Mesenchymal stem cell (in vitro differentiated cells and primary cell): ENCODE data around the gene DNAJC8.

Experiments used
- DNase-seq: peaks from one replicate; pipeline ENCODE4 v3.0.0-alpha.2; 2013
- H2AFZ ChIP-seq: one replicate; pipeline ENCODE4 v1.6.1; 2013; ENCODE audit warnings: low read depth, mild to moderate bottlenecking, control low read depth, inconsistent platforms, low read length, moderate library complexity
- H2AK5ac ChIP-seq: 2 replicates; pipeline ENCODE4 v1.6.1; 2013; ENCODE audit warnings: low read length, moderate library complexity, mild to moderate bottlenecking, inconsistent platforms; ENCODE audit not compliant: severe bottlenecking
- H2BK120ac ChIP-seq: one replicate; pipeline ENCODE4 v1.6.1; 2013; ENCODE audit warnings: low read depth, mild to moderate bottlenecking, inconsistent platforms, low read length, moderate library complexity
- H2BK12ac ChIP-seq, 2 experiments: one replicate each; pipeline ENCODE4 v1.6.1; 2013; ENCODE audit warnings: inconsistent platforms in 2 of 2, low read length in 2 of 2, mild to moderate bottlenecking in 2 of 2, moderate library complexity in 2 of 2, control low read depth in 1 of 2
- H2BK15ac ChIP-seq: one replicate; pipeline ENCODE4 v1.6.1; 2013; ENCODE audit warnings: mild to moderate bottlenecking, low read depth, inconsistent platforms; ENCODE audit not compliant: poor library complexity, severe bottlenecking
- H2BK5ac ChIP-seq: 2 replicates; pipeline ENCODE4 v1.6.1; 2013; ENCODE audit warnings: low read depth, mild to moderate bottlenecking, low read length, control low read depth, inconsistent platforms; ENCODE audit not compliant: poor library complexity, severe bottlenecking
- H3K14ac ChIP-seq, 2 experiments: one replicate each; pipeline ENCODE4 v1.6.1; 2013; ENCODE audit warnings: inconsistent platforms in 2 of 2, low read length in 2 of 2, control low read depth in 1 of 2, mild to moderate bottlenecking in 1 of 2, moderate library complexity in 1 of 2
- H3K18ac ChIP-seq, 2 experiments: one replicate each; pipeline ENCODE4 v1.6.1; 2013; ENCODE audit warnings: inconsistent platforms in 2 of 2, low read length in 2 of 2, control low read depth in 1 of 2, low read depth in 1 of 2, mild to moderate bottlenecking in 1 of 2
- H3K23ac ChIP-seq, 2 experiments: one replicate each; pipeline ENCODE4 v1.6.1; 2013; ENCODE audit warnings: inconsistent platforms in 2 of 2, low read length in 2 of 2, mild to moderate bottlenecking in 2 of 2, moderate library complexity in 2 of 2, control low read depth in 1 of 2
- H3K27ac ChIP-seq: 2 replicates; pipeline ENCODE4 v1.5.1; 2013; ENCODE audit warnings: mild to moderate bottlenecking, moderate library complexity, low read length, control low read depth, inconsistent platforms; ENCODE audit not compliant: poor library complexity, severe bottlenecking
- H3K27me3 ChIP-seq, 2 experiments: 2 replicates each; pipeline versions ENCODE4 v1.6.1 to v1.7.0; 2013; ENCODE audit warnings: low read length in 2 of 2, mild to moderate bottlenecking in 2 of 2, moderate library complexity in 2 of 2, control low read depth in 1 of 2, inconsistent platforms in 1 of 2; ENCODE audit not compliant: control insufficient read depth in 1 of 2, insufficient read depth in 1 of 2
- H3K36me3 ChIP-seq, 2 experiments: 2 replicates each; pipeline versions ENCODE4 v1.6.1 to v1.7.0; 2013; ENCODE audit warnings: low read length in 2 of 2, control low read depth in 1 of 2, inconsistent platforms in 1 of 2, low read depth in 1 of 2, mild to moderate bottlenecking in 1 of 2; ENCODE audit not compliant: insufficient read depth in 2 of 2, control insufficient read depth in 1 of 2
- H3K4ac ChIP-seq, 2 experiments: one replicate each; pipeline ENCODE4 v1.6.1; 2013; ENCODE audit warnings: inconsistent platforms in 2 of 2, low read length in 2 of 2, mild to moderate bottlenecking in 2 of 2, moderate library complexity in 2 of 2, control low read depth in 1 of 2, low read depth in 1 of 2
- H3K4me1 ChIP-seq: 2 replicates; pipeline ENCODE4 v1.6.1; 2013; ENCODE audit warnings: low read depth, low read length, control low read depth; ENCODE audit not compliant: control insufficient read depth, insufficient read depth
- H3K4me2 ChIP-seq: 2 replicates; pipeline ENCODE4 v1.6.1; 2013; ENCODE audit warnings: low read length, mild to moderate bottlenecking, inconsistent platforms; ENCODE audit not compliant: poor library complexity, severe bottlenecking
- H3K4me3 ChIP-seq, 2 experiments: 2 replicates each; pipeline versions ENCODE4 v1.5.1 to v1.7.0; 2013; ENCODE audit warnings: low read length in 2 of 2, mild to moderate bottlenecking in 2 of 2, control low read depth in 1 of 2, low read depth in 1 of 2; ENCODE audit not compliant: insufficient read depth in 1 of 2
- H3K79me1 ChIP-seq: replicated peaks from 2 replicates; pipeline ENCODE4 v1.6.1; 2013; ENCODE audit warnings: mild to moderate bottlenecking, control low read depth, low read length, inconsistent platforms; ENCODE audit not compliant: poor library complexity, severe bottlenecking
- H3K9ac ChIP-seq: 2 replicates; pipeline ENCODE4 v1.7.0; 2013; ENCODE audit warnings: mild to moderate bottlenecking, low read length, moderate library complexity
- H3K9me3 ChIP-seq: 2 replicates; pipeline ENCODE4 v1.7.0; 2013; ENCODE audit warnings: mild to moderate bottlenecking, low read length; ENCODE audit not compliant: control insufficient read depth
- H4K8ac ChIP-seq: one replicate; pipeline ENCODE4 v1.6.1; 2013; ENCODE audit warnings: inconsistent platforms, mild to moderate bottlenecking, low read length, moderate library complexity
- H4K91ac ChIP-seq: one replicate; pipeline ENCODE4 v1.6.1; 2013; ENCODE audit warnings: mild to moderate bottlenecking, low read length, inconsistent platforms
- WGBS: methylation state at CpG from one replicate; pipeline ENCODE4 v1.1.7; 2013; ENCODE audit warnings: mixed read lengths; 5-methylcytosine and 5-hydroxymethylcytosine counted together

The DNAJC8 gene

GRCh38 chr1:28235755-28236655 is 3.2 kb upstream of the DNAJC8 start, which contains the start of gene ATP5IF1:
TSS of gene ATP5IF1 (plus strand) at chr1:28236124. CDS start at chr1:28236184, 60 bp downstream.
- Histone ChIP-seq H3K36me3 (peaks cover 0 to 19% of the 10 kb centered on the region in 2 experiments), H3K14ac (peak within 1 kb of the TSS in 1 of 2 experiments; percentile 98), H4K8ac (peak within 1 kb of the TSS; percentile 94), H3K27ac (peak within 1 kb of the TSS; percentile 65), H2AK5ac (peak within 1 kb of the TSS; percentile 36), H3K9me3 (no peaks in the 10 kb centered on the region), H3K27me3 (no peaks in the 10 kb centered on the region), H3K4ac (peak within 1 kb of the TSS in 1 of 2 experiments; percentile 84), H3K4me1 (peaks cover 11% of the 10 kb centered on the region), H3K79me1 (peaks cover 5% of the 10 kb centered on the region), H3K9ac (peak within 1 kb of the TSS; percentile 93), H2BK5ac (peak within 1 kb of the TSS; percentile 47), H3K4me2 (peak within 1 kb of the TSS; percentile 96), H2BK120ac (peak within 1 kb of the TSS; percentile 62), H3K23ac (no peak within 1 kb of the TSS), H2BK12ac (no peak within 1 kb of the TSS), H2AFZ (peak within 1 kb of the TSS; percentile 77), H4K91ac (peak within 1 kb of the TSS; percentile 93), H3K4me3 (peak within 1 kb of the TSS; percentile 98 to 100), H3K18ac (peak within 1 kb of the TSS; percentile 97 to 99), H2BK15ac (peak within 1 kb of the TSS; percentile 93)
- peak; percentile 98 for DNase-seq
- WGBS, result under 1% methylated on average over 60 of the region's 60 CpGs

DNA sequence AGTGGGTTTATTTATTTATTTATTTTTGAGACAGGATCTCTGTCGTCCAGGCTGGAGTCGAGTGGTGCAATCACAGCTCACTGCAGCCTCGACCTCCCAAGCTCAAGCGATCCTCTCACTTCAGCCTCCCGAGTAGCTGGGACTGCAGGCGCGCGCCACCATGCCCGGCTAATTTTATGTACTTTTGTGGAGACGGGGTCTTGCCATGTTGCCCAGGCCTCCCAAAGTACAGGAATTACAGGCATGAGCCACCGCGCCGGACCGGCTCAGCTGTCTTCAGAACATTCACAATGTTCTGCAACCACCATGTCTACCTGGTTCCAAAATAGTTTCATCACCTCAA is 406 bp upstream of the DNAJC8 start:
- H3K27ac ChIP-seq, result no peak overlapping the region

GRCh38 chr1:28229996-28230395 is 2.8 kb downstream of the DNAJC8 start:
- no peak overlapping the region for H4K91ac ChIP-seq
- no peaks in the 10 kb centered on the region for H3K9me3 ChIP-seq
- peaks cover 14% of the 10 kb centered on the region for H3K4me1 ChIP-seq
- H3K36me3 ChIP-seq, result peaks cover 13 to 52% of the 10 kb centered on the region in 2 experiments
- H4K8ac ChIP-seq, result no peak overlapping the region
- WGBS, result no CpG with 5 or more reads among the region's 2 CpGs
- H3K14ac ChIP-seq, result no peak overlapping the region
- no peak overlapping the region for H3K4ac ChIP-seq
- H3K4me3 ChIP-seq, result no peak overlapping the region
- no peak overlapping the region for H3K18ac ChIP-seq
- H2AK5ac ChIP-seq, result no peak overlapping the region
- no peak overlapping the region for H2BK5ac ChIP-seq
- no peak overlapping the region for H3K23ac ChIP-seq
- peak overlapping the region; percentile 59 for H3K27ac ChIP-seq
- H3K27me3 ChIP-seq, result no peaks in the 10 kb centered on the region
- no peak overlapping the region for H2BK120ac ChIP-seq
- H3K79me1 ChIP-seq, result peaks cover 6% of the 10 kb centered on the region
- no peak overlapping the region for H2AFZ ChIP-seq
- no peak overlapping the region for H2BK12ac ChIP-seq
- no peak overlapping the region for H3K4me2 ChIP-seq
- H2BK15ac ChIP-seq, result no peak overlapping the region
- H3K9ac ChIP-seq, result no peak overlapping the region
- DNase-seq, result no peak

More for the DNA sequence above, 406 bp upstream of the DNAJC8 start:
- H3K4me3 ChIP-seq, result peak overlapping the region in 1 of 2 experiments; percentile 98
- no peak overlapping the region for H2BK120ac ChIP-seq
- H3K4me1 ChIP-seq, result peaks cover 17% of the 10 kb centered on the region
- no peak overlapping the region for H3K4ac ChIP-seq
- H2AK5ac ChIP-seq, result no peak overlapping the region
- no peaks in the 10 kb centered on the region for H3K9me3 ChIP-seq
- DNase-seq, result no peak
- H3K4me2 ChIP-seq, result no peak overlapping the region
- no peak overlapping the region for H3K18ac ChIP-seq
- H4K91ac ChIP-seq, result no peak overlapping the region
- no peak overlapping the region for H2BK5ac ChIP-seq
- no peak overlapping the region for H4K8ac ChIP-seq
- peak overlapping the region; percentile 95 for H3K9ac ChIP-seq
- H3K79me1 ChIP-seq, result peaks cover 8% of the 10 kb centered on the region
- WGBS, result 81% methylated on average over 14 of the region's 14 CpGs
- H2BK15ac ChIP-seq, result no peak overlapping the region
- no peak overlapping the region for H3K23ac ChIP-seq
- no peak overlapping the region for H2BK12ac ChIP-seq
- H3K27me3 ChIP-seq, result no peaks in the 10 kb centered on the region
- peak overlapping the region; percentile 29 for H2AFZ ChIP-seq
- no peak overlapping the region for H3K14ac ChIP-seq
- peaks cover 3 to 30% of the 10 kb centered on the region in 2 experiments for H3K36me3 ChIP-seq

- no peak for DNase-seq
- no peak overlapping the region for H3K27ac ChIP-seq
- H2AK5ac ChIP-seq, result no peak overlapping the region
- H3K18ac ChIP-seq, result no peak overlapping the region
- H3K4me2 ChIP-seq, result no peak overlapping the region
- H3K79me1 ChIP-seq, result peaks cover 9% of the 10 kb centered on the region
- H3K4me1 ChIP-seq, result peaks cover 14% of the 10 kb centered on the region
- no peaks in the 10 kb centered on the region for H3K9me3 ChIP-seq
- no peak overlapping the region for H3K9ac ChIP-seq
- no peak overlapping the region for H3K23ac ChIP-seq
- H2AFZ ChIP-seq, result no peak overlapping the region
- H2BK120ac ChIP-seq, result no peak overlapping the region
- H2BK5ac ChIP-seq, result no peak overlapping the region
- H3K14ac ChIP-seq, result no peak overlapping the region
- no peak overlapping the region for H4K8ac ChIP-seq
- H2BK12ac ChIP-seq, result no peak overlapping the region
- no peak overlapping the region for H4K91ac ChIP-seq
- peaks cover 19 to 59% of the 10 kb centered on the region in 2 experiments for H3K36me3 ChIP-seq
- H3K4me3 ChIP-seq, result no peak overlapping the region
- no peak overlapping the region for H3K4ac ChIP-seq
- no peaks in the 10 kb centered on the region for H3K27me3 ChIP-seq
- H2BK15ac ChIP-seq, result no peak overlapping the region
Measured at GRCh38 chr1:28229089-28229488, 3.7 kb downstream of the DNAJC8 start.
